HepG2 (cell line): ENCODE results near the gene EPDR1. TPM values are rescaled to one million over a fixed set of nuclear protein-coding genes. Genes with fewer than 3 reads are reported as not detected.
A peak's percentile ranks its signal among the peaks of the same experiment; 100 is the strongest.

Source experiments
- BCL3 ChIP-seq: sonication (generic); formaldehyde crosslinking; IDR thresholded peaks from 2 replicates; pipeline ENCODE4 v1.5.1; 2020; ENCODE audit warnings: mild to moderate bottlenecking, missing genetic modification reagents, moderate library complexity
- BCLAF1 ChIP-seq: fragments of 450-650 bp; IDR thresholded peaks from 2 replicates; pipeline ENCODE4 v1.6.1; 2017; ENCODE audit warnings: mild to moderate bottlenecking
- DZIP1 ChIP-seq: sonication (generic); formaldehyde crosslinking; IDR thresholded peaks from 2 replicates; pipeline ENCODE4 v1.5.0; 2020; ENCODE audit warnings: mild to moderate bottlenecking, missing genetic modification reagents
- FOXA1 ChIP-seq, 2 experiments: fragments of 450-650 bp in 1 of 2; sonication (generic) in 1 of 2; formaldehyde crosslinking in 1 of 2; IDR thresholded peaks; 2 replicates each; pipeline versions ENCODE4 v1.4.0 to v1.6.1; 2016 to 2020; ENCODE audit warnings: missing genetic modification reagents in 1 of 2
- FOXO4 ChIP-seq: sonication (generic); formaldehyde crosslinking; conservative IDR thresholded peaks from 2 replicates; pipeline ENCODE4 v1.8.1; 2023; ENCODE audit warnings: missing genetic modification reagents
- HBP1 ChIP-seq: IDR thresholded peaks from 2 replicates; pipeline ENCODE4 v1.6.1; 2016; ENCODE audit warnings: low read depth, control low read depth
- MBD4 ChIP-seq: IDR thresholded peaks from 2 replicates; pipeline ENCODE4 v1.6.1; 2012; ENCODE audit warnings: low read length, inconsistent platforms, borderline replicate concordance
- RFXANK ChIP-seq: IDR thresholded peaks from 2 replicates; pipeline ENCODE4 v1.6.1; 2016
- THRA ChIP-seq: sonication (generic); formaldehyde crosslinking; IDR thresholded peaks from 2 replicates; pipeline ENCODE4 v1.4.0; 2020; ENCODE audit warnings: missing genetic modification reagents, borderline replicate concordance
- ZBTB4 ChIP-seq: sonication (generic); formaldehyde crosslinking; IDR thresholded peaks from 2 replicates; pipeline ENCODE4 v1.4.0; 2020; ENCODE audit warnings: missing genetic modification reagents, mild to moderate bottlenecking, borderline replicate concordance
- ZNF329 ChIP-seq: sonication (generic); formaldehyde crosslinking; IDR thresholded peaks from 2 replicates; pipeline ENCODE4 v1.9.0; 2021; ENCODE audit warnings: low read depth, mild to moderate bottlenecking, missing genetic modification reagents
- ZNF75D ChIP-seq: sonication (generic); formaldehyde crosslinking; IDR thresholded peaks from 2 replicates; pipeline ENCODE4 v1.8.1; 2023; ENCODE audit warnings: missing genetic modification reagents, mild to moderate bottlenecking, borderline replicate concordance
- ZSCAN30 ChIP-seq: sonication (generic); formaldehyde crosslinking; IDR thresholded peaks from 2 replicates; pipeline ENCODE4 v1.5.0; 2020; ENCODE audit warnings: mild to moderate bottlenecking, missing genetic modification reagents
- polyA plus RNA-seq, 8 experiments: library from polyadenylated mRNA; depleted of rRNA in 3 of 8; stranded (reverse) in 7 of 8; unstranded in 1 of 8; fragments of >200 nt; fragmentation: Illumina TruSeq in 4 of 8; extraction: Trizol in 4 of 8; gene quantifications; 2 replicates each; pipeline versions ENCODE4 v1.2.1 to v1.2.3, GENCODE V29; 2011 to 2016; ENCODE audit warnings: low read depth in 4 of 8, missing spikeins in 1 of 8, mixed read lengths in 1 of 8; ENCODE audit not compliant: insufficient read depth in 1 of 8
- total RNA-seq, 5 experiments: library from RNA; depleted of rRNA; stranded (reverse); fragments of >200 nt; fragmentation: Illumina TruSeq; extraction: Trizol; gene quantifications; 2 replicates each; pipeline ENCODE4 v1.2.3, GENCODE V29; 2016; ENCODE audit warnings: low read depth in 1 of 5

The EPDR1 gene
- total and polyA plus RNA-seq, 2 of the 13 experiments (the other 11 are each of a cell fraction or from before 2014, with no cell fraction given), result 38.3 to 50.2 TPM

- TF ChIP-seq ZSCAN30 (CRISPR knock-in tag) (no peak), ZNF75D (CRISPR knock-in tag) (no peak), ZNF329 (CRISPR knock-in tag) (peak; percentile 63; the same call in 1 of the 2 replicates), FOXA1 (IDR thresholded peaks at IDR 0.05) (no peak), FOXA1 (CRISPR knock-in tag; IDR thresholded peaks at IDR 0.05) (no peak), FOXO4 (CRISPR knock-in tag) (no peak), ZBTB4 (CRISPR knock-in tag) (peak; percentile 79; the same call in 1 of the 2 replicates), BCL3 (CRISPR knock-in tag) (no peak), MBD4 (no peak), BCLAF1 (no peak), HBP1 (CRISPR knock-in tag) (no peak), THRA (CRISPR knock-in tag) (no peak), RFXANK (CRISPR knock-in tag) (no peak), DZIP1 (CRISPR knock-in tag) (peak; percentile 22; the same call in 1 of the 2 replicates)
These were observed 4.3 kb upstream of the EPDR1 start (continued) for GRCh38 chr7:37916017-37916672.
